ENCODE measurements around the gene MATK.

Gene MATK

GRCh38 chr19:3831601-3832000 lies 45.4 kb upstream of the MATK start:
- Histone ChIP-seq H3K4me3 (replicated peaks; ENCODE audit: low read depth, low read length) (no peak overlapping the region), H3K27me3 (replicated peaks; ENCODE audit: control insufficient read depth, insufficient read depth, low read length) (no peaks in the 10 kb centered on the region)
- TF ChIP-seq CTCF (IDR thresholded peaks at IDR 0.05; ENCODE audit: insufficient read depth, low read length, poor library complexity, severe bottlenecking) = no peak

GRCh38 chr19:3830621-3831589 lies 44.7 kb upstream of the MATK start:
- no peak for TF ChIP-seq CTCF (IDR thresholded peaks at IDR 0.05; ENCODE audit: insufficient read depth, low read length, poor library complexity, severe bottlenecking)
- Histone ChIP-seq H3K36me3 (ENCODE audit: control insufficient read depth, insufficient read depth, low read length) (no peaks in the 10 kb centered on the region), H3K4me3 (replicated peaks; ENCODE audit: low read depth, low read length) (no peak overlapping the region), H3K27me3 (replicated peaks; ENCODE audit: control insufficient read depth, insufficient read depth, low read length) (no peaks in the 10 kb centered on the region)
- no peak for DNase-seq (ENCODE audit: extremely low read depth, insufficient read length)

More at GRCh38 chr19:3831601-3832000, 45.4 kb upstream of the MATK start:
- no peaks in the 10 kb centered on the region for H3K36me3 ChIP-seq (ENCODE audit: control insufficient read depth, insufficient read depth, low read length)
- DNase-seq (ENCODE audit: extremely low read depth, insufficient read length) = no peak

- Histone ChIP-seq H3K27me3 (replicated peaks; ENCODE audit: control insufficient read depth, insufficient read depth, low read length) (no peaks in the 10 kb centered on the region), H3K4me3 (replicated peaks; ENCODE audit: low read depth, low read length) (no peak overlapping the region), H3K36me3 (ENCODE audit: control insufficient read depth, insufficient read depth, low read length) (no peaks in the 10 kb centered on the region)
- DNase-seq (ENCODE audit: extremely low read depth, insufficient read length) = no peak
- no peak for TF ChIP-seq CTCF (IDR thresholded peaks at IDR 0.05; ENCODE audit: insufficient read depth, low read length, poor library complexity, severe bottlenecking)
These were observed 41.1 kb upstream of the MATK start for GRCh38 chr19:3827306-3827705.

DNA sequence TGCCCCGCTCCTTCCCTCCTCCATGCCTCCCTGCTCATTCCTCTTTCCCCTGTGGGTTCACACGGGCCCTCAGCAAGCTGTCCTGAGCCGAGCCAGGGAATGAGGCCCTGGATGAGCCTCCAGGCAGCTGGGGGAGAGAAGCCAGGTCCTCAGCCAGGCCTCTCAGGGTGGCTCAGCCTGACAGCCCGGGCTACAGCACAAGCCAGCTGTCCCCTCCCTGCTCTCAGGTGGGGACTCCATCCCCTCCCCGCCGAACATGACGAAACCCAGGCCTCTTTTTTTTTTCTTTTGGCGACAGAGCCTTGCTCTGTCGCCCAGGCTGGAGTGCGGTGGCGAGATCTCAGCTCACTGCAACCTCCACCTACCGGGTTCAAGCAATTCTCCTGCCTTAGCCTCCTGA lies 40.0 kb upstream of the MATK start:
- H3K4me3 ChIP-seq (replicated peaks; ENCODE audit: low read depth, low read length) = no peak overlapping the region
- H3K36me3 ChIP-seq (ENCODE audit: control insufficient read depth, insufficient read depth, low read length) = no peaks in the 10 kb centered on the region
- no peaks in the 10 kb centered on the region for H3K27me3 ChIP-seq (replicated peaks; ENCODE audit: control insufficient read depth, insufficient read depth, low read length)
- no peak for DNase-seq (ENCODE audit: extremely low read depth, insufficient read length)
- no peak for TF ChIP-seq CTCF (IDR thresholded peaks at IDR 0.05; ENCODE audit: insufficient read depth, low read length, poor library complexity, severe bottlenecking)

- no peak overlapping the region for H3K4me3 ChIP-seq (replicated peaks; ENCODE audit: low read depth, low read length)
- DNase-seq (ENCODE audit: extremely low read depth, insufficient read length) = no peak
- TF ChIP-seq CTCF (IDR thresholded peaks at IDR 0.05; ENCODE audit: insufficient read depth, low read length, poor library complexity, severe bottlenecking) = no peak
- H3K27me3 ChIP-seq (replicated peaks; ENCODE audit: control insufficient read depth, insufficient read depth, low read length) = no peaks in the 10 kb centered on the region
- H3K36me3 ChIP-seq (ENCODE audit: control insufficient read depth, insufficient read depth, low read length) = no peaks in the 10 kb centered on the region
These were observed 39.2 kb upstream of the MATK start for GRCh38 chr19:3825286-3825956.

All from GM06990 (cell line).